GM12891 (cell line): ENCODE measurements around the gene LUZP4.

Experiments used
- POLR2A ChIP-seq: IDR thresholded peaks from 2 replicates; pipeline ENCODE4 v1.6.1; 2011; ENCODE audit warnings: low read depth, low read length, control low read depth
- POLR2AphosphoS5 ChIP-seq: IDR thresholded peaks from 2 replicates; pipeline ENCODE4 v1.6.1; 2011; ENCODE audit warnings: low read depth, low read length, control low read depth

- TF ChIP-seq POLR2AphosphoS5 (no peak), POLR2A (no peak)
Measured at GRCh38 chrX:115330498-115331168, 41.1 kb downstream of the LUZP4 start.
